HG03378 (cell line): Measurements from ENCODE around the gene CENPV.
A peak's percentile ranks its signal among the peaks of the same experiment; 100 is the strongest.
"Not testable (repeated sequence)": the region's sequence is repeated elsewhere in the genome, so short reads cannot be mapped to it uniquely, and the experiment has no call there.

Experiments used
- ATAC-seq: cut with Tn5 transposase; IDR thresholded peaks from one replicate; pipeline ENCODE4 v1.9.1; 2021; ENCODE audit warnings: mild to moderate bottlenecking, moderate library complexity; ENCODE audit not compliant: unreplicated experiment

The CENPV gene

DNA sequence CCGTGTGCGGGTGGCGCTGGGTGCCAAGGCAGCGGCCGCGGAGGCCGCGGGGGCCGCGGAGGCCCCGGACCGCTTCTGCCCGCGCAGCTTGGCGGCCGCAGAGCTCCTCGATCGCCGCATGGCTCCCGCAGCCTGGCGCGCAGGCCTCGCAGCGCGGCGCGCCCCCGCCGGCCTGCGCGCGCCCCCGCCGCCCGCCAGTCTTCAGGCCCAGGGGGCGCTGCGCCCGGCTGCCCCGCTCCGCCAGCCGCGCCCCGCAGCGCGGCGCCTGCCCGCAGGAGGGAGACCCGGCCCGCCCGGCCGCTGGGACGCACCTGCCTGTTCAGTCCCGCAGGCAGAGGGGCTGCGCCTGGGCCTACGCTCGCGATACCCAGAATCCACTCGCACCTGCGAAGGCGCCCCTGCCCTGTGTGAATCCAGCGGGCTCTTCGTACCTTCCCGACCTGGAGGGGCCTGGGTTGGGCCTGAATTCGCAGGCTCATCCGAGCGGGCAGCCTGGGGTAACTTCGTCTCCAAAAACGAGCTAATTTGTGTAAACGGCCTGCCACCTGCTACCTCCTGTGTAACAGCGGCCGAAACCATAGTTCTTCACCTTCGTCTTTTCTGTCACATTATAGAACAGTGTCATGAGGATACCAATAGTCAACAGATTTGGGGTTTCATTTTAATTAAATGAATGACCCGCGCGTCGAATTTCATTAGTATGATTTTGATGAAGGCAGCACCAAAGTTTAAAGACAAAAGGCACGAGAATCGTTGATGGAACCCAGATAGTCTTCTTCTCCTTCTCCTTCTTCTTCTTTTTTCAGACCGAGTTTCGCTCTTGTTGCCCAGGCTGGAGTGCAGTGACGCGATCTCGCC is at the start of gene CENPV:
Gene CENPV, minus strand, starts transcription at position 153 of the 858 bp plus-strand sequence. Its CDS starts 33 bp downstream, at position 120.
- no peak for ATAC-seq

- peak; percentile 75 for ATAC-seq
Measured at GRCh38 chr17:16398270-16399267, 45.3 kb upstream of the CENPV start.

GRCh38 chr17:16396693-16397092 is 43.4 kb upstream of the CENPV start:
- ATAC-seq = not testable (repeated sequence)

DNA sequence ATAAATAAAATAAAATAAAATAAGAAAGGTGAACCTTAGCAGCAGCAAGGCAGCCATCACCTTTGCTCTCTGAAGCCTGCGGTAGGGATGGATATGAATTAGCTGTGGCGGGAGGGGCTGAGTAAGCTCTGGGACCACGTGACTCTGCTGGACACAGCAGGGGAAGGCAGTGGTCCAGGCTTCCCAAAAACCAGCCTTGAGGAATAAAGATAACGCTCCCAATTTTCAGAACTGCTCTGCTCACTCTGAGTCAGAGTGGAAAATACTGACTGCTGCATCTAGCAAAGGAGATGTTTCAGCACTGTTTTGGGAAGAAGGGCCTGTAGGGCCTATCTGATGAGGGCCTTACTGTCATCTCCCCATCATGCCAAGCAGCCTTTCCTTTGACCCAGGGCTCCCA is 42.6 kb upstream of the CENPV start:
- not testable (repeated sequence) for ATAC-seq

- not testable (repeated sequence) for ATAC-seq
Measured at GRCh38 chr17:16392491-16392890, 39.2 kb upstream of the CENPV start.

GRCh38 chr17:16391451-16391850 is 38.2 kb upstream of the CENPV start:
- ATAC-seq = no peak

GRCh38 chr17:16386126-16386507 is 32.8 kb upstream of the CENPV start:
- not testable (repeated sequence) for ATAC-seq

DNA sequence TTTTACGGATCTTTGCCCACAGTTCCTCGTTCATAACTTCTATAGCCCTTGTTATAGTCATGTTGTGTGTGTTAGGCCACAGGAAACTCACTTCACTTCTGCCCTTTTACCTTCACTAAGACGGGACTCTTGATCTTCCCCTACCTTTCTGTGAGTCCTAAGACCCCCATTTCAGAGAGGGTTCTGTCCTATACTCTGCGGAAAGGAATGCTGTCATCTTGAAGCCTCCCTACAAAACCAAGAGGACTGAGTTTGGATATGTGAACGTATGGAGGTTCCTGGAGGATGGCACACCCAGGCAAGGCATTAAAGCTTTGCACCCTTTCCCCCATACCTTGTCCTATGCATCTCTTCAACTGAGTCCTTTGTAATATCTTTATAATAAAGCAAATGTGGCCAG is 31.3 kb upstream of the CENPV start:
- no peak for ATAC-seq

GRCh38 chr17:16383772-16384287 is 30.6 kb upstream of the CENPV start:
- ATAC-seq = no peak

DNA sequence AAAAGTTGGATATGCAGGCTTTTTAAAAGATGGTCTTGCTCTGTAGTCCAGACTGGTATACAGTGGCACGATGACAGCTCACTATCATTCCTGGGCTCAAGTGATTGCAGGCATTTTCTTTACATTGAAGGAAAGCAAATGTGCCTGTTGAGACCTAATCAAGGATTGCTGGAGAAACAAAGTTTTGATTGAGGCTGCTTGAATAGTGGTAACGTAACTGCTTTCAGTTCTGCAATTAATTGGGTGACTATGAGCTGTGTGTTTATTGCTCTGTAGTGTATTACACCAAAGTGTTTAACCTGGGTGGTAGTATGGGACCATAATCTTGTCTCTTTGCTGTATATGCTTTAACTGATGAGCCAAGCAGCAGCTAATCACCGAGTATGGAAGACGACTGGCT is 29.9 kb upstream of the CENPV start:
- ATAC-seq = no peak

- peak; percentile 6 for ATAC-seq
Measured at GRCh38 chr17:16381496-16381820, 28.2 kb upstream of the CENPV start.

- ATAC-seq = peak; percentile 83
Measured at GRCh38 chr17:16380640-16381495, 27.6 kb upstream of the CENPV start, which contains the start of gene UBB. TSS of gene UBB (plus strand) at chr17:16381091. CDS start at chr17:16381908, 817 bp downstream.

DNA sequence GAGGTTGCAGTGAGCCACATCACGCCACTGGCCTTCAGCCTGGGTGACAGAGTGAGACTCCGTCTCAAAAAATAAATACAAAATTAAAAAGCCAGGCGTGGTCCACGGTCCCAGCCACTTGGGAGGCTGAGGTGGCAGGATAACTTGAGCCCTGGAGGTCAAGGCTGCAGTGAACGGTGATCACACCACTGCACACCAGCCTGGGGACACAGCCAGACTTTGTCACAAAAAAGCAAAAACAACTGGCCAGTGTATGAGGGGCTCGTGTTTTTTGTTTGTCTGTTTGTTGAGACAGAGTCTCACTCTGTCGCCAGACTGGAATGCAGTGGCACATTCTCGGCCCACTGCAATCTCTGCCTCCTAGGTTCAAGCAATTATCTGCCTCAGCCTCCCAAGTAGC is 26.4 kb upstream of the CENPV start:
- ATAC-seq = no peak

DNA sequence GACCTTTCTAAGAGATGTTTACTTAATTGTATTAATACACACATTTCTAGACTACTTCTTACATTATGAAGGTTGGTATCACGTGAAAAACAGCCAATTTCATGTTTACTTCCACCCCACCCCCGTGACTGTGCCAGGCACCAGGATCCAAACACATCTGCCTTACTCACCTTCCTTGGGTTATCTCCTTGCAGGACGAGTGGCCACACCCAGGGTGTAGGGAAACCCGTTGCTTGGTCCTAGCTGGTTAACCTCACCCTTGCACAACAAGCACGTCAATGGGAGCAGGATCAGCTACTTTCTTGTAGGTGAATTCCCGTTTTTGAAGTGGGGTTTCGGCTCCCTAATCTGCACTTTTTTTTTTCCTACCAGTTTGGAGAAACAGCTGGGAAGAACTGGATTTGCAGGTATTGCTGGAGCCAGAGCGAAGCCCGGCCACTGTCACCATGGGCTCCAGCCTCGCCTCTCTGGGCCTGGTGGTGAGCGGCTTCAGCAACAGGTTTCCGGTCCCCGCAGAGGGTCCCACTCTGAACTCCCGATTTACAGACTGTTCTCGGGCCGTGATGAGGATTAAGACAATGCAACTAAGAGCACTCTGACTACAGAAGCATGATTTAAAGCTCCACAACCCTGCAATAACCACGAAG is 25.5 kb upstream of the CENPV start:
- ATAC-seq = no peak

- no peak for ATAC-seq
Measured at GRCh38 chr17:16377941-16378341, 24.7 kb upstream of the CENPV start.

DNA sequence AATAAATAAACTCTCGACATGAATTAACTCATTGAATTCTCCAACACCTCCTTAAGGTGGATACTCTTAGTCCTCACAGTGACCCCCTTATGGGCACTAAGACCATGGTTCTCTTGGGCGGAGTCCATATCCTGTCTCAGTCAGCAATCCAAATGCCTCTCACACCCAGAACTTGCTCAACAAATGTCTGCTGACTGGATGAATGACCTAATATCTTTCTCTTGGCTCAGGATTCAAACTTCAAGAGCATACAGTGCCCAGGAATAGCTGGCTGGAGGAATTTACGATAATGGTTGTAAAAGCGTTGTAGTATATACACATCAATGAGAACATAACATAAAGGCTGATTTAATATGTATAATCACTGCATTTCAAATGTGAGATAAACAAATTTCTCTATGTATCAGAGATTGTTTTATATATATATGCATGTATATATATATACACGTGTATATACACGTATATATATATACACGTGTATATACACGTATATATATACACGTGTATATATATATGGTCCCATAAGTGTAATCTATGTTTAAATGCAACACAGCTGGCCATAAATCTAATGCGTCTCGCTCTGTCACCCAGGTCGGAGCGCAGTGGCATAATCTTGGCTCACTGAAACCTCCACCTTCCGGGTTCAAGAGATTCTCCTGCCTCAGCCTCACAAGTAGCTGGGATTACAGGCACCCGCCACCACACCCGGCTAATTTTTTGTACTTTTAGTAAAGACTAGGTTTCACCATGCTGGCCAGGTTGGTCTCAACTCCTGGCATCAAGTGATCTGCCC is 21.1 kb upstream of the CENPV start:
- no peak for ATAC-seq

- ATAC-seq = no peak
Measured at GRCh38 chr17:16371742-16372141, 18.5 kb upstream of the CENPV start.

- ATAC-seq = no peak
Measured at GRCh38 chr17:16364625-16365024, 11.4 kb upstream of the CENPV start.
